Caco-2 (cell line): ENCODE results near the gene ADIPOR2. TPM values are rescaled to one million over a fixed set of nuclear protein-coding genes. Genes with fewer than 3 reads are reported as not detected.

Experiments used
- BruUV-seq: library from RNA; stranded (reverse); fragments of 400-500 nt; replicated peaks from 2 replicates; lab custom pipeline; 2021; lab: Mats Ljungman, UMichigan
- CTCF ChIA-PET: fragments of 300-600 bp; sonication (Branson Sonifier 250); formaldehyde crosslinking; loops from one replicate; lab custom pipeline; 2022; ENCODE audit warnings: antibody characterized with exemption; lab: Charles Lee
- POLR2A ChIA-PET: fragments of 300-600 bp; sonication (Branson Sonifier 250); formaldehyde crosslinking; loops from one replicate; lab custom pipeline; 2022; ENCODE audit warnings: antibody characterized with exemption; lab: Charles Lee
- DNase-seq, 2 experiments: peaks; one replicate each; pipeline versions ENCODE4 v3.0.0 to v3.0.0-alpha.2; 2020 to 2022
- H3K27me3 ChIP-seq: replicated peaks from 2 replicates; pipeline ENCODE4 v1.6.0; 2011; ENCODE audit warnings: low read length; ENCODE audit not compliant: control insufficient read depth, insufficient read depth
- H3K36me3 ChIP-seq: 2 replicates; pipeline ENCODE4 v1.5.1; 2011; ENCODE audit warnings: low read length; ENCODE audit not compliant: control insufficient read depth, insufficient read depth
- H3K4me1 ChIP-seq: fragments of 250-450 bp; sonication (Bioruptor Pico); 2 replicates; pipeline ENCODE4 v1.5.1; 2020; ENCODE audit warnings: mild to moderate bottlenecking
- H3K4me3 ChIP-seq: 2 replicates; pipeline ENCODE4 v1.5.1; 2011; ENCODE audit warnings: low read depth, mild to moderate bottlenecking, control low read depth, low read length
- H3K9me3 ChIP-seq: fragments of 250-450 bp; sonication (Bioruptor Pico); 2 replicates; pipeline ENCODE4 v1.5.1; 2020; ENCODE audit warnings: mild to moderate bottlenecking, moderate library complexity
- H3K27ac Mint-ChIP-seq: one replicate; pipeline ENCODE4 v1.8.0; 2022; ENCODE audit warnings: mixed read lengths; ENCODE audit not compliant: unreplicated experiment
- H3K27me3 Mint-ChIP-seq: one replicate; pipeline ENCODE4 v1.8.0; 2022; ENCODE audit warnings: mixed read lengths; ENCODE audit not compliant: insufficient read depth, unreplicated experiment
- H3K36me3 Mint-ChIP-seq: one replicate; pipeline ENCODE4 v1.8.0; 2022; ENCODE audit warnings: mild to moderate bottlenecking, mixed read lengths; ENCODE audit not compliant: insufficient read depth, unreplicated experiment
- H3K4me1 Mint-ChIP-seq: one replicate; pipeline ENCODE4 v1.8.0; 2022; ENCODE audit warnings: low read depth, mixed read lengths; ENCODE audit not compliant: unreplicated experiment
- H3K4me3 Mint-ChIP-seq: one replicate; pipeline ENCODE4 v1.8.0; 2022; ENCODE audit warnings: mild to moderate bottlenecking, moderate library complexity, mixed read lengths; ENCODE audit not compliant: unreplicated experiment
- H3K9me3 Mint-ChIP-seq: one replicate; pipeline ENCODE4 v1.8.0; 2022; ENCODE audit warnings: mixed read lengths; ENCODE audit not compliant: unreplicated experiment
- intact Hi-C: fragments of 100-400 bp; cut with micrococcal nuclease; formaldehyde crosslinking; loops from one replicate; pipeline ENCODE4 v1.10.0; 2022; ENCODE audit not compliant: unreplicated experiment
- total RNA-seq: library from RNA; stranded (reverse); gene quantifications from 2 replicates; pipeline ENCODE4 v1.2.3, GENCODE V29; 2022
- TF ChIP-seq, protein P1 (sequence below), 2 experiments: fragments of 200-600 bp in 1 of 2; IDR thresholded peaks; 1 replicate in 1 of 2; 2 replicates in 1 of 2; pipeline versions ENCODE4 v1.5.1 to v1.8.0; 2011 to 2022; ENCODE audit warnings: antibody characterized with exemption in 1 of 2, control low read depth in 1 of 2, inconsistent platforms in 1 of 2, low read depth in 1 of 2, low read length in 1 of 2, mild to moderate bottlenecking in 1 of 2, moderate library complexity in 1 of 2; ENCODE audit not compliant: insufficient read depth in 1 of 2, severe bottlenecking in 1 of 2, unreplicated experiment in 1 of 2

Gene ADIPOR2
- total RNA-seq, 1 experiment from 2014 or later, result 119 TPM

DNA sequence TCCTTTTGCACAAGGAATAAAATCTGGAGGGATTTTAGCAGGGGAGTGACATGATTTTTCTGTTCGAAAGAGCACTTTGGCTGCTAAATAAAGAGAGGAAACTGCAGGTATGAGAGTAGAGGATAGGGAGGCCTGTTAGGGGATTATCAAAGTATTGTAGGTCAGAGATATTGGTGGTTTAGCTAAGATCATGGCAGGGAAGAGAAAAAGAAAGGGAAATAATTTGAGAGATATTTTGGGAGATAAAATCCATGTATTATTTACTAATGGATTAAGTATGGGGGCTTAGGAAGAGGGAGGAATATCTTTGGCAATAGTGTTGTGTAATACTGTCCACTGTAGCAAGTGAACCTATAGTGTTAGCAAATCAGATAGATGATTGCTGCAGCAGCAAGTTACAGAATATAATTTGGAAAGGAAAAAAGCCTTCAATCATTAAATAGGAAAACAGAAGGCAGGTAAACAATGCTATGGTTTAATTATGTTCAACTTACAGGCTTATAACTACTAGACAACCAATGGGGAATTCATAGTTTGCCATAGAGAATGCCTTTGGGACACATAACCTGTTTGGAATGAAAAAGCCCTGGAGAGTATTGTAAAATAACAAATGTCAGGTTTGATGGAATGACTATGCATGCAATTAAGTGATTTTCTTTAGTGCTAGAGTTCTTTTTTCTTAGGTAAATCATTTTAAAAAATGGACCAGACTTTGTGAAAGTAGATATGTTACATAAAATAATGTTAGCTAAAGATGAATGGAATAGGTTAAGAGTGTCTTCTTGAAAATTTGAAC is 50.5 kb downstream of the ADIPOR2 start:
- BruUV-seq, result no TSS peak
- no peak overlapping the region for H3K4me3 ChIP-seq
- H3K4me1 ChIP-seq, result peaks cover 64% of the 10 kb centered on the region
- POLR2A ChIA-PET, result interaction anchor here (0.7 to 1.1 kb wide), 2 partner anchors 40 to 111 kb away, joined by 3 to 6 read pairs; no protein-coding TSS in a partner anchor
- Mint-ChIP-seq H3K27ac (peak overlapping the region; percentile 71), H3K4me3 (peak overlapping the region; percentile 7), H3K4me1 (peaks cover 52% of the 10 kb centered on the region), H3K9me3 (peaks cover 6% of the 10 kb centered on the region), H3K27me3 (no peaks in the 10 kb centered on the region), H3K36me3 (peaks cover 16% of the 10 kb centered on the region)
- CTCF ChIA-PET, result interaction anchor here (0.7 to 0.8 kb wide), 2 partner anchors 41 to 107 kb away, joined by 3 to 4 read pairs; no protein-coding TSS in a partner anchor
- TF ChIP-seq, protein P1, sequence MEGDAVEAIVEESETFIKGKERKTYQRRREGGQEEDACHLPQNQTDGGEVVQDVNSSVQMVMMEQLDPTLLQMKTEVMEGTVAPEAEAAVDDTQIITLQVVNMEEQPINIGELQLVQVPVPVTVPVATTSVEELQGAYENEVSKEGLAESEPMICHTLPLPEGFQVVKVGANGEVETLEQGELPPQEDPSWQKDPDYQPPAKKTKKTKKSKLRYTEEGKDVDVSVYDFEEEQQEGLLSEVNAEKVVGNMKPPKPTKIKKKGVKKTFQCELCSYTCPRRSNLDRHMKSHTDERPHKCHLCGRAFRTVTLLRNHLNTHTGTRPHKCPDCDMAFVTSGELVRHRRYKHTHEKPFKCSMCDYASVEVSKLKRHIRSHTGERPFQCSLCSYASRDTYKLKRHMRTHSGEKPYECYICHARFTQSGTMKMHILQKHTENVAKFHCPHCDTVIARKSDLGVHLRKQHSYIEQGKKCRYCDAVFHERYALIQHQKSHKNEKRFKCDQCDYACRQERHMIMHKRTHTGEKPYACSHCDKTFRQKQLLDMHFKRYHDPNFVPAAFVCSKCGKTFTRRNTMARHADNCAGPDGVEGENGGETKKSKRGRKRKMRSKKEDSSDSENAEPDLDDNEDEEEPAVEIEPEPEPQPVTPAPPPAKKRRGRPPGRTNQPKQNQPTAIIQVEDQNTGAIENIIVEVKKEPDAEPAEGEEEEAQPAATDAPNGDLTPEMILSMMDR (IDR thresholded peaks at IDR 0.05; ENCODE audit: insufficient read depth in 1 of 2, low read depth in 1 of 2, low read length in 1 of 2, severe bottlenecking in 1 of 2, unreplicated experiment in 1 of 2), result no peak
- peaks cover 3% of the 10 kb centered on the region for H3K9me3 ChIP-seq
- no peaks in the 10 kb centered on the region for H3K27me3 ChIP-seq
- peak in 1 of 2 experiments; percentile 35 for DNase-seq
- intact Hi-C loops, result loop anchor here (2.0 kb wide), 2 partner anchors 39 to 43 kb away; no protein-coding TSS in a partner anchor
- H3K36me3 ChIP-seq, result no peaks in the 10 kb centered on the region

DNA sequence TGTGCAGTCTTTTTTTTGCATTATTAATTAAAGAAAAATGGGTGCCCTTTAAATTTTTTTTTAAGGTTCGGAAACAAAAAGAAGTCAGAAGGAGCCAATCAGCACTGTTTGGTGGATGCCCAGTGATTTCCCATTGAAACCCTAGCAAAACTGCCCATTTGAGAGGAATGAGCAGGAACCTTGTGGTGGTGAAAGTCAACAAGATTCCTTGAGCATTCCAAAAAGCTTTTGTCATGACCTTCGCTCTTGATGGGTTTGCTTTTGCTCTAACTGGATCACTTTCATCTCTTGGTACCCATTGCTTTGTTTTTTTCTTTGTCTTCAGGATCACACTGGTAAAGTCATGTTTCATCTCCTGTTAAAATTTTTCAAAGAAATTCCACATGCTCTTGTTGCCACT is 54.1 kb downstream of the ADIPOR2 start:
- Mint-ChIP-seq H3K4me3 (peak overlapping the region; percentile 10), H3K36me3 (peaks cover 50% of the 10 kb centered on the region), H3K27me3 (no peaks in the 10 kb centered on the region), H3K9me3 (peaks cover 24% of the 10 kb centered on the region), H3K4me1 (peaks cover 47% of the 10 kb centered on the region), H3K27ac (no peak overlapping the region)
- H3K4me3 ChIP-seq, result no peak overlapping the region
- intact Hi-C loops, result loop anchor here (1.0 kb wide), 3 partner anchors 21 to 36 kb away; no protein-coding TSS in a partner anchor
- peaks cover 2% of the 10 kb centered on the region; the same call in 1 of the 2 replicates for H3K36me3 ChIP-seq
- DNase-seq, result peak; percentile 53 to 66
- CTCF ChIA-PET, result no interaction called here
- POLR2A ChIA-PET, result interaction anchor here (0.5 to 0.6 kb wide), 2 partner anchors 49 to 92 kb away, joined by 3 to 4 read pairs; no protein-coding TSS in a partner anchor
- H3K27me3 ChIP-seq, result no peaks in the 10 kb centered on the region
- H3K4me1 ChIP-seq, result peaks cover 61% of the 10 kb centered on the region
- TF ChIP-seq, protein P1 (IDR thresholded peaks at IDR 0.05; ENCODE audit: insufficient read depth in 1 of 2, low read depth in 1 of 2, low read length in 1 of 2, severe bottlenecking in 1 of 2, unreplicated experiment in 1 of 2), result no peak
- BruUV-seq, result no TSS peak
- peaks cover 17% of the 10 kb centered on the region for H3K9me3 ChIP-seq

DNA sequence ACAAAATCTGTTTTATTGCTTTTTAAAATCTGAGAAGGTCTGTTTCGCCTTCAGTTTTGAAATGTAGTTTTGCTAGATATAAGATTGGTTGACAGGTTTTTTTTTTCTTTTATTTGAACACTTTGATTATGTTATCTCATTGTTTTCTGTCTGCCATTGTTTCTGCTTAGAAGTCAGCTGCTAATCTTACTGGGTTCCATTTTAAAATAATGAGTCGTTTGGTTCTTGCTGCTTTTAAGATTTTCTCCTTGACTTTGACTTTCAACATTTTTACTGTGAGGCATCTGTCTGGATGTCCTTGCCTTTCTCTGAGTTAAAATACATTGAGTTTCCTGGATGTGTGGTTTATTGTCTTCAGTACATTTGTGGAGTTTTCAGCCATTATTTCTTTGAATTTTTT is 56.7 kb downstream of the ADIPOR2 start:
- TF ChIP-seq, protein P1 (IDR thresholded peaks at IDR 0.05; ENCODE audit: insufficient read depth in 1 of 2, low read depth in 1 of 2, low read length in 1 of 2, severe bottlenecking in 1 of 2, unreplicated experiment in 1 of 2), result no peak
- POLR2A ChIA-PET, result no interaction called here
- Mint-ChIP-seq H3K36me3 (peaks cover 56% of the 10 kb centered on the region), H3K4me3 (no peak overlapping the region), H3K27me3 (no peaks in the 10 kb centered on the region), H3K9me3 (peaks cover 24% of the 10 kb centered on the region), H3K4me1 (peaks cover 34% of the 10 kb centered on the region), H3K27ac (peak overlapping the region; percentile 9)
- Histone ChIP-seq H3K4me3 (no peak overlapping the region), H3K36me3 (peaks cover 2% of the 10 kb centered on the region; the same call in 1 of the 2 replicates), H3K27me3 (no peaks in the 10 kb centered on the region), H3K4me1 (peaks cover 38% of the 10 kb centered on the region), H3K9me3 (peaks cover 17% of the 10 kb centered on the region)
- DNase-seq, result no peak
- CTCF ChIA-PET, result no interaction called here
- no TSS peak for BruUV-seq
- intact Hi-C loops, result no loop called here
